ENCODE measurements around the gene BNC2.
"Not testable (repeated sequence)": the region's sequence is repeated elsewhere in the genome, so short reads cannot be mapped to it uniquely, and the experiment has no call there.

The BNC2 gene

DNA sequence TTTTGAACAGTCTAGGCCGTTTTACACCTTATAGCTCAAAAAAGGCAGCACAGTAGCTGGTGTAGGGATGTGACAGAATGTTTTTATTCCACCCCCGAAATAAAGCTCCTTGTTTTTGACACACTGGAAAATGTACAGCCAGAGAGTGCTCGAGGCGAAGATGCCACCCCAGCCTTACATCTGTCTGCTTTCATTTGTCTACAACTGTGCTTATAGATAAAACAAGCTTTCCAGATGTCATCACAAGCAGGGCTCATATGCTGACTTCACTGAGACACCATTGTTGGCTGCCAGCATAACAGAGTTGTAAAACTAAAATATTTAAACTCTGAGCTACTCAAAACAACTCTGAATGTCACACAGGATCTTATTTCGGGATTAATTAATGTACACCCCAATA lies 386.3 kb downstream of the BNC2 start:
- Histone ChIP-seq H3K14ac (ENCODE audit: low read length) (no peak overlapping the region), H2AFZ (ENCODE audit: low read length) (no peak overlapping the region), H2BK12ac (ENCODE audit: low read length) (no peak overlapping the region), H3K4me3 (ENCODE audit: low read length in 2 of 2) (no peak overlapping the region), H2BK120ac (ENCODE audit: low read depth, low read length) (no peak overlapping the region), H3K27ac (replicated peaks; ENCODE audit: low read length) (no peak overlapping the region), H3K9ac (ENCODE audit: low read depth, low read length, poor library complexity) (no peak overlapping the region), H3K79me1 (ENCODE audit: low read depth, low read length) (no peaks in the 10 kb centered on the region), H3K4me1 (ENCODE audit: control insufficient read depth in 2 of 2, insufficient read depth in 1 of 2, low read depth in 1 of 2, low read length in 2 of 2) (no peaks in the 10 kb centered on the region), H3K27me3 (ENCODE audit: control insufficient read depth in 3 of 3, insufficient read depth in 3 of 3, low read depth in 1 of 3, low read length in 3 of 3) (no peaks in the 10 kb centered on the region), H4K91ac (ENCODE audit: low read depth, low read length, poor library complexity) (no peak overlapping the region), H2BK15ac (ENCODE audit: low read length) (no peak overlapping the region), H3K36me3 (replicated peaks in 1 of 2; ENCODE audit: control insufficient read depth in 2 of 2, insufficient read depth in 2 of 2, low read length in 2 of 2) (no peaks in the 10 kb centered on the region), H2AK5ac (ENCODE audit: low read depth, low read length) (no peak overlapping the region), H2BK5ac (ENCODE audit: low read length) (no peak overlapping the region), H3K18ac (ENCODE audit: low read length) (no peak overlapping the region), H3K9me3 (replicated peaks in 1 of 2; ENCODE audit: control insufficient read depth in 2 of 2, insufficient read depth in 1 of 2, low read depth in 1 of 2, low read length in 2 of 2) (no peaks in the 10 kb centered on the region), H4K8ac (ENCODE audit: low read depth, low read length) (no peak overlapping the region), H3K23ac (ENCODE audit: low read depth, low read length, poor library complexity) (no peak overlapping the region), H3K4me2 (ENCODE audit: insufficient read depth, low read length, poor library complexity, severe bottlenecking) (no peak overlapping the region), H3K4ac (ENCODE audit: low read length) (no peak overlapping the region)
- no CpG with 5 or more reads among the region's 5 CpGs for WGBS, 2 donors (ENCODE audit: extremely low coverage in 2 of 2, insufficient read length in 2 of 2, insufficient replicate concordance in 1 of 2)
- DNase-seq (ENCODE audit: low spot score), result no peak

DNA sequence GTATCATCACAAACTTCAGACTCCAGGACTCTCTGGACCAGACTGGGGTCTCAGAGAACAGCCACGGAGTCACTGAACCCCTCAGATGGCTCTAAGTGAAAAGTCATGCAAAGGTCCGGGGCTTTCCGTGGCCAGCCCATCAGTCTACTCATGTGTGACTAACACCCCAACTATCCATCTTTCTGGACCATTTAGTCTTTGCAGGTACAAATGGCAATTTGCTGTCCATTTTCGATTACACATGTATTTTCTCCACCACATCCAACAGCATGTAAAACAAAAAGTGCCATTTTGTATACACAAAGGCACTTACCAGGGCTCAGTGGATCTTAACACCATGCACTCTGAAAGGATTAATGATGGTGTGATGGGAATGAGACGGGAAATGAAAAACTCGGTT lies 387.7 kb downstream of the BNC2 start:
- no peaks in the 10 kb centered on the region for H3K27me3 ChIP-seq (ENCODE audit: control insufficient read depth in 3 of 3, insufficient read depth in 3 of 3, low read depth in 1 of 3, low read length in 3 of 3)
- no peak overlapping the region for H3K14ac ChIP-seq (ENCODE audit: low read length)
- no peak overlapping the region for H3K4me3 ChIP-seq (ENCODE audit: low read length in 2 of 2)
- no peak for DNase-seq (ENCODE audit: low spot score)
- no peak overlapping the region for H4K91ac ChIP-seq (ENCODE audit: low read depth, low read length, poor library complexity)
- no peak overlapping the region for H3K4ac ChIP-seq (ENCODE audit: low read length)
- H3K4me2 ChIP-seq (ENCODE audit: insufficient read depth, low read length, poor library complexity, severe bottlenecking), result no peak overlapping the region
- H3K18ac ChIP-seq (ENCODE audit: low read length), result no peak overlapping the region
- H2BK12ac ChIP-seq (ENCODE audit: low read length), result no peak overlapping the region
- H3K36me3 ChIP-seq (replicated peaks in 1 of 2; ENCODE audit: control insufficient read depth in 2 of 2, insufficient read depth in 2 of 2, low read length in 2 of 2), result no peaks in the 10 kb centered on the region
- H3K79me1 ChIP-seq (ENCODE audit: low read depth, low read length), result no peaks in the 10 kb centered on the region
- H2AK5ac ChIP-seq (ENCODE audit: low read depth, low read length), result no peak overlapping the region
- H2BK15ac ChIP-seq (ENCODE audit: low read length), result no peak overlapping the region
- H3K9ac ChIP-seq (ENCODE audit: low read depth, low read length, poor library complexity), result no peak overlapping the region
- no peak overlapping the region for H3K27ac ChIP-seq (replicated peaks; ENCODE audit: low read length)
- H2AFZ ChIP-seq (ENCODE audit: low read length), result no peak overlapping the region
- H3K9me3 ChIP-seq (replicated peaks in 1 of 2; ENCODE audit: control insufficient read depth in 2 of 2, insufficient read depth in 1 of 2, low read depth in 1 of 2, low read length in 2 of 2), result no peaks in the 10 kb centered on the region
- H4K8ac ChIP-seq (ENCODE audit: low read depth, low read length), result no peak overlapping the region
- no peak overlapping the region for H2BK120ac ChIP-seq (ENCODE audit: low read depth, low read length)
- peaks cover 0 to 3% of the 10 kb centered on the region in 2 donors for H3K4me1 ChIP-seq (ENCODE audit: control insufficient read depth in 2 of 2, insufficient read depth in 1 of 2, low read depth in 1 of 2, low read length in 2 of 2)
- no peak overlapping the region for H2BK5ac ChIP-seq (ENCODE audit: low read length)
- no peak overlapping the region for H3K23ac ChIP-seq (ENCODE audit: low read depth, low read length, poor library complexity)
- WGBS, 2 donors (ENCODE audit: extremely low coverage in 2 of 2, insufficient read length in 2 of 2, insufficient replicate concordance in 1 of 2), result no CpG with 5 or more reads among the region's 6 CpGs

- H3K4me1 ChIP-seq (ENCODE audit: control insufficient read depth in 2 of 2, insufficient read depth in 1 of 2, low read depth in 1 of 2, low read length in 2 of 2), result not testable (repeated sequence)
These were observed 389.9 kb downstream of the BNC2 start for GRCh38 chr9:16480584-16480983.

DNA sequence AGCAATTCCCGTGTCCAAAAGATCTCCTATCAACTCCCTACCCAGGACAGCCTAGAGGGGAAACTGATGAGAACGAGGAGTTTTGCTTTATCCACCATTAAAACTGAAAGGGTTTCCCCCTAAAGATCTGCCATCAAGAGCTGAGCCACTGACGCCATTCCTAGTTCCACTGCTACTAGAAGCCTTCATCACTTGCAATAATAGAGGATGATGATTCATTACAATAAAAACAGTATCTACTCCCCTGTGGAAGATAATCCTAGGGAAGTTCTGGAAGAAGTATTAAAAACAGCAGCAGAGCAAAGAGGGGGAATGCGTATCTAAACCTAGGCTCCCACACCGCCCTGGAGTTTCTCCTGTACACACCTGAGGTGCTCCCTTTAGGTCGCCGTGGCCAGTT lies 394.5 kb downstream of the BNC2 start:
- no peak overlapping the region for H3K4me2 ChIP-seq (ENCODE audit: insufficient read depth, low read length, poor library complexity, severe bottlenecking)
- H2BK5ac ChIP-seq (ENCODE audit: low read length), result no peak overlapping the region
- no peak overlapping the region for H2AFZ ChIP-seq (ENCODE audit: low read length)
- no peak overlapping the region for H4K91ac ChIP-seq (ENCODE audit: low read depth, low read length, poor library complexity)
- no peak overlapping the region for H3K4me3 ChIP-seq (ENCODE audit: low read length in 2 of 2)
- no peaks in the 10 kb centered on the region for H3K36me3 ChIP-seq (replicated peaks in 1 of 2; ENCODE audit: control insufficient read depth in 2 of 2, insufficient read depth in 2 of 2, low read length in 2 of 2)
- H3K18ac ChIP-seq (ENCODE audit: low read length), result no peak overlapping the region
- H3K27me3 ChIP-seq (ENCODE audit: control insufficient read depth in 3 of 3, insufficient read depth in 3 of 3, low read depth in 1 of 3, low read length in 3 of 3), result no peaks in the 10 kb centered on the region
- no peak overlapping the region for H3K9ac ChIP-seq (ENCODE audit: low read depth, low read length, poor library complexity)
- H3K14ac ChIP-seq (ENCODE audit: low read length), result no peak overlapping the region
- H2BK12ac ChIP-seq (ENCODE audit: low read length), result no peak overlapping the region
- H2BK120ac ChIP-seq (ENCODE audit: low read depth, low read length), result no peak overlapping the region
- no peak overlapping the region for H2BK15ac ChIP-seq (ENCODE audit: low read length)
- no peak overlapping the region for H3K4ac ChIP-seq (ENCODE audit: low read length)
- no CpG with 5 or more reads among the region's 7 CpGs for WGBS, 2 donors (ENCODE audit: extremely low coverage in 2 of 2, insufficient read length in 2 of 2, insufficient replicate concordance in 1 of 2)
- H2AK5ac ChIP-seq (ENCODE audit: low read depth, low read length), result no peak overlapping the region
- no peak overlapping the region for H3K27ac ChIP-seq (replicated peaks; ENCODE audit: low read length)
- no peaks in the 10 kb centered on the region for H3K9me3 ChIP-seq (replicated peaks in 1 of 2; ENCODE audit: control insufficient read depth in 2 of 2, insufficient read depth in 1 of 2, low read depth in 1 of 2, low read length in 2 of 2)
- no peak overlapping the region for H3K23ac ChIP-seq (ENCODE audit: low read depth, low read length, poor library complexity)
- DNase-seq (ENCODE audit: low spot score), result no peak
- no peak overlapping the region for H4K8ac ChIP-seq (ENCODE audit: low read depth, low read length)
- peaks cover 0 to 3% of the 10 kb centered on the region in 2 donors for H3K4me1 ChIP-seq (ENCODE audit: control insufficient read depth in 2 of 2, insufficient read depth in 1 of 2, low read depth in 1 of 2, low read length in 2 of 2)
- no peaks in the 10 kb centered on the region for H3K79me1 ChIP-seq (ENCODE audit: low read depth, low read length)

More at GRCh38 chr9:16480584-16480983, 389.9 kb downstream of the BNC2 start:
- not testable (repeated sequence) for H2AFZ ChIP-seq (ENCODE audit: low read length); H3K18ac ChIP-seq (ENCODE audit: low read length); H3K4me3 ChIP-seq (ENCODE audit: low read length in 2 of 2); H4K8ac ChIP-seq (ENCODE audit: low read depth, low read length); H2AK5ac ChIP-seq (ENCODE audit: low read depth, low read length); H3K27me3 ChIP-seq (ENCODE audit: control insufficient read depth in 3 of 3, insufficient read depth in 3 of 3, low read depth in 1 of 3, low read length in 3 of 3); H3K27ac ChIP-seq (replicated peaks; ENCODE audit: low read length); H3K4me2 ChIP-seq (ENCODE audit: insufficient read depth, low read length, poor library complexity, severe bottlenecking); H3K14ac ChIP-seq (ENCODE audit: low read length); H3K36me3 ChIP-seq (replicated peaks in 1 of 2; ENCODE audit: control insufficient read depth in 2 of 2, insufficient read depth in 2 of 2, low read length in 2 of 2); H3K4ac ChIP-seq (ENCODE audit: low read length); H2BK5ac ChIP-seq (ENCODE audit: low read length); H3K9ac ChIP-seq (ENCODE audit: low read depth, low read length, poor library complexity); H2BK12ac ChIP-seq (ENCODE audit: low read length); H4K91ac ChIP-seq (ENCODE audit: low read depth, low read length, poor library complexity); H3K79me1 ChIP-seq (ENCODE audit: low read depth, low read length); DNase-seq (ENCODE audit: low spot score); H2BK15ac ChIP-seq (ENCODE audit: low read length); H2BK120ac ChIP-seq (ENCODE audit: low read depth, low read length); H3K9me3 ChIP-seq (replicated peaks in 1 of 2; ENCODE audit: control insufficient read depth in 2 of 2, insufficient read depth in 1 of 2, low read depth in 1 of 2, low read length in 2 of 2); H3K23ac ChIP-seq (ENCODE audit: low read depth, low read length, poor library complexity)
- no CpG with 5 or more reads among the region's 20 CpGs for WGBS, 2 donors (ENCODE audit: extremely low coverage in 2 of 2, insufficient read length in 2 of 2, insufficient replicate concordance in 1 of 2)
